ENCODE data around the gene FOXD4L6.
"Not testable (repeated sequence)": the region's sequence is repeated elsewhere in the genome, so short reads cannot be mapped to it uniquely, and the experiment has no call there.

- not testable (repeated sequence) for TF ChIP-seq EZH2 (IDR thresholded peaks at IDR 0.05; ENCODE audit: low read length, unreplicated experiment); CTCF (conservative IDR thresholded peaks at IDR 0.05; ENCODE audit: low read depth, low read length)
Measured at GRCh38 chr9:41109253-41109652, 19.2 kb downstream of the FOXD4L6 start.
